C4-2B (cell line): ENCODE results near the gene ZNF35.

Experiments used
- H3K27ac ChIP-seq: fragments of 450-650 bp; 2 replicates; pipeline ENCODE4 v1.5.1; 2017
- ZFX ChIP-seq: fragments of 450-650 bp; IDR thresholded peaks from 2 replicates; pipeline ENCODE4 v1.6.1; 2017
- TF ChIP-seq, protein P1 (sequence below): fragments of 450-650 bp; conservative IDR thresholded peaks from 2 replicates; pipeline ENCODE4 v1.5.1; 2017; ENCODE audit warnings: mild to moderate bottlenecking

ZNF35 gene

GRCh38 chr3:44682182-44682896, 33.8 kb downstream of the ZNF35 start:
- no peak for TF ChIP-seq ZFX
- no peak overlapping the region for H3K27ac ChIP-seq

GRCh38 chr3:44685128-44685800, 36.7 kb downstream of the ZNF35 start:
- H3K27ac ChIP-seq, result no peak overlapping the region
- TF ChIP-seq, protein P1, sequence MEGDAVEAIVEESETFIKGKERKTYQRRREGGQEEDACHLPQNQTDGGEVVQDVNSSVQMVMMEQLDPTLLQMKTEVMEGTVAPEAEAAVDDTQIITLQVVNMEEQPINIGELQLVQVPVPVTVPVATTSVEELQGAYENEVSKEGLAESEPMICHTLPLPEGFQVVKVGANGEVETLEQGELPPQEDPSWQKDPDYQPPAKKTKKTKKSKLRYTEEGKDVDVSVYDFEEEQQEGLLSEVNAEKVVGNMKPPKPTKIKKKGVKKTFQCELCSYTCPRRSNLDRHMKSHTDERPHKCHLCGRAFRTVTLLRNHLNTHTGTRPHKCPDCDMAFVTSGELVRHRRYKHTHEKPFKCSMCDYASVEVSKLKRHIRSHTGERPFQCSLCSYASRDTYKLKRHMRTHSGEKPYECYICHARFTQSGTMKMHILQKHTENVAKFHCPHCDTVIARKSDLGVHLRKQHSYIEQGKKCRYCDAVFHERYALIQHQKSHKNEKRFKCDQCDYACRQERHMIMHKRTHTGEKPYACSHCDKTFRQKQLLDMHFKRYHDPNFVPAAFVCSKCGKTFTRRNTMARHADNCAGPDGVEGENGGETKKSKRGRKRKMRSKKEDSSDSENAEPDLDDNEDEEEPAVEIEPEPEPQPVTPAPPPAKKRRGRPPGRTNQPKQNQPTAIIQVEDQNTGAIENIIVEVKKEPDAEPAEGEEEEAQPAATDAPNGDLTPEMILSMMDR, result no peak
- no peak for TF ChIP-seq ZFX

- H3K27ac ChIP-seq, result no peak overlapping the region
- TF ChIP-seq, protein P1, result no peak
- no peak for TF ChIP-seq ZFX
Observed at GRCh38 chr3:44687898-44688297, 39.4 kb downstream of the ZNF35 start.
